GM18517 (cell line): ENCODE data around the gene CEACAM7.
"Not testable (repeated sequence)": the region's sequence is repeated elsewhere in the genome, so short reads cannot be mapped to it uniquely, and the experiment has no call there.

ENCODE experiments used
- ATAC-seq: cut with Tn5 transposase; IDR thresholded peaks from one replicate; pipeline ENCODE4 v1.9.1; 2021; ENCODE audit warnings: mild to moderate bottlenecking, moderate library complexity; ENCODE audit not compliant: unreplicated experiment

CEACAM7 gene

DNA sequence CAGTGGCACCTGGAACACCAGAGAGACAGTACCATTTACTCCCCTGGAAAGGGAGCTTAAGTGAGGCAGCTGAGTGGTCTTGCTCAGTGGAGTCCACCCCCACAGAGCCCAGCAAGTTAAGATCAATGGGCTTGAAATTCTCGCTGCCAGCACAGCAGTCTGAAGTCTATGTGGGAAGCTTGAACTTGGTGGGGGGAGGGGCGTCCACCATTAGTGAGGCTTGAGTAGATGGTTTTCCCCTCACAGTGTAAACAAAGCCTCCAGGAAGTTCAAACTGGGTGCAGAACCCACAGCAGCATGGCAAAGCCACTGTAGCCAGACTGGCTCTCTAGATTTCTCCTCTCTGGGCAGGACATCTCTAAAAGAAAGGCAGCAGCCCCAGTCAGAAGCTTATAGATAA is 30.9 kb downstream of the CEACAM7 start:
- ATAC-seq, result no peak

DNA sequence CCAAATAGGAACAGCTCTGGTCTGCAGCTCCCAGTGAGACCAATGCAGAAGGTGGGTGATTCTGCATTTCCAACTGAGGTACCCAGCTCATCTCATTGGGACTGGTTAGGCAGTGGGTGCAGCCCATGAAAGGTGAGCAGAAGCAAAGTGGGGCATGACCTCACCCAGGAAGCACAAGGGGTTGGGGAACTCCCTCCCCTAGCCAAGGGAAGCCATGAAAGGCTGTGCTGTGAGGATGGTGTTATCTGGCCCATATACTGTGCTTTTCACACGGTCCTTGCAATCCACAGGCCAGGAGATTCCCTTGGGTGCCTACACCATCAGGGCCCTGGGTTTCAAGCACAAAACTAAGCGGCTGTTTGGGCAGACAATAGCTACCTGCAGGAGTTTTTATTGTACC is 31.3 kb downstream of the CEACAM7 start:
- ATAC-seq, result not testable (repeated sequence)

DNA sequence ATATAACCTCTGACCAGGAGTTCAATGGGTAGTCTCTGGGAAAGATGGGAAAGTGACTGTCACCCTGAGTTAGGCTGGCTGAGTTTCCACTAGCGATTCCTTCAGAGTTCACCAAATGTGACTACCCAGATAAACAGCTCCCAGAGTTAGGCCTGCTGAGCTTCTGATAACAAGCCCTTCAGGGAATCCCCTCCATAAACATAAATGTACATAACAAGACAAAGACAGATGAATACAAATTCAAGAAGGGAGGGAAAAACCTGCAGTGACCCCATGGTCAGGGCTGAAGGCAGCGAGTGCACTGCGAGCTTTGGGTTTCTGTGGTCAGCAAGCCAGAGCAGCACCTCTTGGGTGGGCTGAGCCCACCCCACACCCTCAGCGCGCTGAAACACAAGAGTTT is 35.8 kb downstream of the CEACAM7 start:
- no peak for ATAC-seq

DNA sequence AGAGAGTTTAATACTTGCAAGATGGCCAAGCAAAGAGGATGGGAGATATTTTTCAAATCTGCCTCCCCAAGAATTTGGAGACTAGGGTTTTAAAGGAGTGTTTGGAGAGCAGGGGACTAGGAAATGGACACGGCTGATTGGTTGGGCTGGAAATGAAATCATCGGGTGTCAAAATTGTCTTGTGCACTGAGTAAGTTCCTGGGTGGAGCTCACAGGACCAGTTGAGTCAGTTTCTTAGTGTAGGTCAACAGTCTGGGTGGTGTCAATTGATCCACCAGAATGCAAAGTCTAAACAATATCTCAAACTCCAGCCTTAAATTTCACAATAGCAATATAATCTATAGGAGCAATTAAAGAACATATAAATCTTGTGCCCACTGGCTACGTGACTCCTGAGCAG is 38.2 kb downstream of the CEACAM7 start:
- ATAC-seq, result no peak

DNA sequence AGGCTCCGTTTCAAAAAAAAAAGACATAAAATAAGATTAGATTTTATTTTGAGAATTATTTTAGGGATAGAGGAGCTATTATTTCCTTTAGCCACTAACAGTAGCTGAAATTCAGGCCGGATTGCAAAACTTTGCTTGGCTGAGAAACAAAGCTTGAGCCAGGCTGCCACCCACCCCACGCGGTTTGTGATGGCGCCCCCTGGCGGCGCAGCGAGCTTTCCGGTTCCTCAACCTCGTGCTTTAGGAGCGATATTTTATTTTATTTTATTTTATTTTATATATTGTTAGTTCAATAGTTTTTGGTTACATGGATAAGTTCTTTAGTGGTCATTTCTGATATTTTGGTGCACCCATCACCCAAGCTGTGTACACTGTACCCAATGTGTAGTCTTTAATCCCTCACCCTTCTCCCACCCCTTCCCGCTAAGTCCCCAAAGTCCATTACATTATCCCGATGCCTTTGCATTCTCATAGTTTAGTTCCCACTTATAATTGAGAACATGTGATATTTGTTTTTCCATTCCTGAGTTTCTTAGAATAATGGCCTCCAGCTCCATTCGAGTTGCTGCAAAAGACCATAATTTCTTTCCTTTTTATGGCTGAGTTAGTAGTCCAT is 41.4 kb downstream of the CEACAM7 start:
- no peak for ATAC-seq

DNA sequence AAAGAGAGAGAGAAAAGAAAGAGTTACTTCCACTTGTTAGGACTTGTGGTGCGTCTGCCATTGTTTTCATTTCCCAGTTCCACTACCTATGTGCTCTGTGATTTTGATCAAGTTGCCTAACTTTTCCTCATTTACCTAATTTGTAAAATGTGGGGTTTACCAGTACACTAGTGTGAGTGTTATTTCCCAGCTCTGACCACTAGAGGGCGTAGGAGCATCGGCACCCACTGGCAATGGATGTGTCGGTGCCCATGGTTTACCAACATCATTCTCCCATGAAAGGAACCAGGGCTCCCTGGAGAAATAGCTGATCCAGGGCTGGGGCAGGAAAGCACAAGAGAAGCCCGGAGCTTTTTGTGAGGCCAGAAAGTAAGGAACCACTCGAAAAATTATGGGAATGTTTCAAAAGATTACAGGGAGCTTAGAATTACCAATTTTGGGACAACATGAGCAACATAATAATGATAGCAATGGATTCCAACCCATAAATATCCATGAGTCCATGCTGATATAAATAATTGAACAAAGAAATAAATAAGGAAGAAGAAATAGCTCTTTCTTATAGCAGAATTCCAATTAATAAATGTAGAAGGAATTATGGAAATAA is 46.1 kb downstream of the CEACAM7 start:
- no peak for ATAC-seq

DNA sequence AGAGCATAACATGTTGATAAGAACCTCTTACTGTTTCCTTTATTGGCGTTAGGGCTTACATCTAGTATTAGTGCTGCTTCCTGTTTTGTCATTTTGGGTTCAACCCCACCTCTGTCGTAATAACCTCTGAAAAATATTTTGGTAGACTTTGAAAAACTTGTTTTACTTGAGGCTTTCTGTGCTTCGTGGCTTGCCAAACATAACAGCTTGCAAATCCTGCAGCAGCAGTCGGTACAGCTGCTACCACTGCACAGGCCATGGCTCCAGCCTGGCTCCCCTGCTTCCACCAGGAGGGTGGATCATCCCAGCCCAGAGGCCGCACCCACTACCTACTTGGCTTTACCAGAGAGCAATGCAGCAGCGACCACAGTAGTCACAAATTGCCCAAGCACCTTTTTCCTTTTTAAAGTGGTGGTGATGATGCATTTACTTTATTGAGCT is 49.4 kb downstream of the CEACAM7 start:
- no peak for ATAC-seq

DNA sequence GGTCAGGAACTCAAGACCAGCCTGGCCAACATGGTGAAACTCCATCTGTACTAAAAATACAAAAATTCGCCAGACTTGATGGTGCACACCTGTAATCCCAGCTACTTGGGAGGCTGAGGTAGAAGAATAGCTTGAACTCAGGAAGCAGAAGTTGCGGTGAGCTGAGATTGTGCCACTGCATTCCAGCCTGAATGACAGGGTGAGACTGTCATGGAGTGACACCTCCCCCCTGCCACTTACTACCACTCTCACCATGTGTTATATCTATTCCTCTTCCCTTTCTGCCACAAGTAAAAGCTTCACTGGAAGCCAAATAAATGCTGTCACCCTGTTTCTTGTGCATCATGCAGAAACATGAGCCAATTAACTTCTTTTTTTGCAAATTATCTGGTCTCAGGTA is 50.6 kb downstream of the CEACAM7 start:
- ATAC-seq, result no peak

DNA sequence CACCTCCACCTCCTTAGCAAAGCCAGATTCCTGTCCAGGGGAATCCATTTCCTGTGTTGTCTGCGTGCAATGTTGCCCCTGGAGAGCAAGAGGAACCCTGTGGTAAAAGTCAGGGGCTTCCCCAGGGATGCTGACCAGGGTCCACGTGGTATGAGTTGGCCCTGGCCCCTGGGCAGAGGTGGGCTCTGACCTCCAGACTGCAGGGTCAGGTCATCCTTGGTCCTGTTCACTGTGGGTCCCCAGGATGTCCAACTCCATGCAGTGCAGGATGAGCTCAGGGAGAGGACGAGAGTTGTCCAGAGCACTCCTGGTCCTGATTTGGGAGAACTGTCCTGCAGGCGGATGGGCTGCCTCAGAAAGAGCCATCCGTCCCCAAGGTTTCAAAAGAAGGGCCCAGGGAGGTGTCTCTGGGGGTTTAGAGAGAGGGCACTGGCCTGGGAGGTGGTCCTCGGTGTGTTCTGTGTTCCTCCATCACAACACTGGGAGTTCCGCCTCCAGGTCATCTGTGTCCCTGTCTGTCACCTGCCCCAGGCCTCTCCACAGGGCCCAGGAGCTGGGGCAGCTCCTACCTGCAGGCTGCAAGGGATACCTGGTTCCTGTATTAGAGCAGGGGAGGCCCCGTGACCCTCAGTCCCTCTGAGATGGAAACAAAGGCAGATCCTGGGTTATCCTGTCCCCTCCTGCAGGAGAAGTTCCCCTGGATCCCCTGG is 59.9 kb downstream of the CEACAM7 start:
- no peak for ATAC-seq

DNA sequence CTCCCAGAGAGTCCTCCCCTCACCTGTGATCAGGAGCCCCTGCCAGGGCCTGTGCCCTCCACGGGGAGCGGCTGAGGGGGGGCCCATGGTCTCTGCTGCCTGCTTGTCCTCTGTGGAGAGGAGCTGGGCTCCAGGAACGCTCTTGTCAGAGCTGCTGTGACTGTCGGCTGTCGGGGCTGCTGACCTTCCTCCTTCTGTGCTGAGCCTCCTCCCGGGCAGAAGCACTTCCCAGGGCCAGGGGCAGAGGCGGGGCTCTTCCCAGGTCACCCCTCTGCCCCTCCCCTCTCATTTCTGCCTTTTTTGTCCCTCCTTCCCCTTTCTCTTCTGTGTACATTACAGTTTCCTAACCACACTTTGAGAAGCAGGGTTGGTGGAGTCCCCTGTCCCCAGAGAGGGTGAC is 61.2 kb downstream of the CEACAM7 start, which contains the start of gene CEACAM4:
TSS of gene CEACAM4 (minus strand) at position 198 of the 400 bp plus-strand sequence. CDS start at position 87, 111 bp downstream.
- ATAC-seq, result no peak

DNA sequence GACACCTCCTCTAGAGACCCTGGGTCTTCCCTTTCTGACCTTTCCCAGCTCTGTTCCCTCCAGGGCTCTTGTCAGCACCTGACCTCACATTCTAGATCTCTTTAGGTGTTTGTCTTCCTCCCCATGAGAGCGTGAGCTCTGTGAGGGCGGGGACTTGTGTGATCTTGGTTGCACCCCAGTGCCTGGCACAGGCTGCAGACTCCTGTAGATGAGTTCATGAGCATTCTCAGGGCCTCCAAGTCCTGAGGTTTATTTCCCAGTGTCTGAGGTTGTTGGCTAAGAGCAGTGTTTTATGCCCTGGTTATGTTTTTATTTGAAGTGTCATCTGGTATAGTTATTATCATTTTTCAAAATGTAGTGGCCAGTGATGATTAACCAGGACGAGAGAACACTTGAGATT is 61.8 kb downstream of the CEACAM7 start:
- no peak for ATAC-seq

DNA sequence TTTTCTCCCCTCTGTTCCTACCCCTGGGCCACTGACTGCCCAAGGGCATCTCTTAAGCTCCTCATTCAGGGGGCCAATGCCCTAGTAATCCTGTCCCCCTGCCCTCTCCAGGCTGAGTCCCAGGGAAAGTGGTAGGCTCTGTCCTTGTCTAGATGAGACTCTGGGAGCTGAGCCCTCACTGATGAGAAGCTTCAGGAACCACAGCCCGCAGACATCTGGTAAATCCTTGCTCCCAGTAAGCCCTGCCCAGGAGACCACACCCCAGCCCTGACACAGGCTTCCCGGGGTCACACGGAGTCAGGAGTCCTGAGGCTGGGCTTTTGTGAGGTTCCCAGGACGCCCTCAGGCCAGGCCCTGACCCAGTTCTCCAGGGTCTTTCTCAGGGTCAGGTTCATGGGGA is 63.1 kb downstream of the CEACAM7 start:
- ATAC-seq, result no peak

DNA sequence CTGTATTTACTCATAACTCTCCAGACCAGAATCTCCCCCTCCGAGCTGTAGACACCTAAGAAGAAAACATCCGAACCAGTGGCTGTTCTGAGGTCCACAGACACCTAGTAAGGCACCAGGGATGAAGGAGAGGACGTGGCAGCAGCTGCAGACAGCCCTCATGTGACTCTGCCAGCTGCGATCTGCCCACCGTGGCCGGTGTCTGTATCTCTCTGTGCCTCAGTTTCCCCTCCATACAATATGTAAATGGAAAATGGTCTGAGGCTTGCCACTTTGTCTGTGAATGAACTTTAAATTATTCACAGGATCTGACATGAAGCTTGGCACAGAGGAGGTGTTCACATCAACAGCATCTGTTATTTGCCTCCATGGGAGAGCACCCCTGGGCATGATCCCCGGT is 63.6 kb downstream of the CEACAM7 start:
- ATAC-seq, result no peak

DNA sequence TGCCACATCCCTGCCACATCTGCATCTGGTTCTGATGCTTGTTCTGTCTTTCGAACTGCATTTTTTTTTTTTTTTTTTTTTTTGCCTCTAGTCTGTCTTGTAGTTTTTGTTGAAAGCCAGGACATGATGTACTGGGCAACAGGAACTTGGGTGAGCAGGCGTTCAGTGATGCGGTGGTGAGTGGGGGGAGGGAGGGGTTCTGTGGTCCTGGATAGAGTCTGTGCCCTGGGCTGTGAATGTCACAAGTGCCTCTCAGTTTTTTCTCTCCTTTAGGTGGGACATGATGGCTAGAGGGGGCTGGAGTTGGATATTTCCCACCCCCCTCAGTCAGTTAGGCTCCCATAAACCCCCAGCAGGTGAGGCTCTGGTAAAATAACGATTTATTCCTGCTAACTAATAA is 64.7 kb downstream of the CEACAM7 start:
- ATAC-seq, result no peak
